ENCODE results near the gene ARL6. TPM values are rescaled to one million over a fixed set of nuclear protein-coding genes. Genes with fewer than 3 reads are reported as not detected.

The ARL6 gene
- total and polyA plus RNA-seq, 7 donors: 1.1 to 6.2 (median 1.8) TPM

DNA sequence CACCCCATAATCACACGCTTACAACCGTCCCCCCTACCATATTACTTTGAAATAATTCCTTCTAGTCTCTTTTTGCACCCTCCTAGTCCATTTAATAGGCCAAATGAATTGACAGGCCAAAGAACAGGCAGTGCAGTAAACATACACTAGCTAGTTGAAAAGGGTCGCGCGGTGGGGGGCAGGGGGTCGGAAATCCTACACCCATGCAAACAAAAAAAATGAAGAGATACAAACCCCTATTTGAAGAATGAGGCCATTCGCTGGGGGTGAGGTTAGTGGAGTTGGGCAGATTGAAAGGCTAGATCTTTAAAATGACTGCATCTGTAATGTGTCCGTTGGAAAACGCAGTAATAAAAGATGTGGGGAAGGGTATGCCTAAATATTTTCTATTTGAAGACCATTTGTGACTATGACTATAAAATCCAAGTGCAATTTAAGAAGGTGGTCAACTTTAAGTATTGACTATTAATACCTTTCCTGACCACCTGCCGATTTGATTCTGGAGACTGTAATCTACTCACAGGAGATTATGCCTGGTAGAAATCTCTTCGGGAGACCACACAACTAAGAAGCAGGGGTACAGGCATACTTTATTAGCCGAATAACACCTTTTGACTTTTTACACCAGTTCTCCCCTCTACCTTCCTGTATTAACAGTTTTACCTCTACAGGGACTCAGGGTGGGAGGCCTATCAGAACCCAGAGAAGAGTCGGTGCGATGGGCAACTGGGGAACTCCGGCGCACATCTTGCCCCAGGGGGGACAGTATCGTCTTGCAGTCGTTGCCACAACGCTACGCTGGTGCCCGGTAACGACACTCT, 762 bp upstream of the ARL6 start:
- peak overlapping the region; percentile 89 for H3K4me3 ChIP-seq
- DNase-seq: no peak
- peak overlapping the region; percentile 81 for H3K27ac ChIP-seq
- intact Hi-C loops (cut with DNase I): no loop called here
- peaks cover 0 to 6% of the 10 kb centered on the region in 2 donors for H3K36me3 ChIP-seq (ENCODE audit: insufficient read depth in 1 of 2, low read depth in 1 of 2)
- 20 to 26% (median 21%) methylated on average over 22 of the region's 22 CpGs for WGBS, 3 donors
- no peaks in the 10 kb centered on the region for H3K9me3 ChIP-seq
- TF ChIP-seq, protein P1, sequence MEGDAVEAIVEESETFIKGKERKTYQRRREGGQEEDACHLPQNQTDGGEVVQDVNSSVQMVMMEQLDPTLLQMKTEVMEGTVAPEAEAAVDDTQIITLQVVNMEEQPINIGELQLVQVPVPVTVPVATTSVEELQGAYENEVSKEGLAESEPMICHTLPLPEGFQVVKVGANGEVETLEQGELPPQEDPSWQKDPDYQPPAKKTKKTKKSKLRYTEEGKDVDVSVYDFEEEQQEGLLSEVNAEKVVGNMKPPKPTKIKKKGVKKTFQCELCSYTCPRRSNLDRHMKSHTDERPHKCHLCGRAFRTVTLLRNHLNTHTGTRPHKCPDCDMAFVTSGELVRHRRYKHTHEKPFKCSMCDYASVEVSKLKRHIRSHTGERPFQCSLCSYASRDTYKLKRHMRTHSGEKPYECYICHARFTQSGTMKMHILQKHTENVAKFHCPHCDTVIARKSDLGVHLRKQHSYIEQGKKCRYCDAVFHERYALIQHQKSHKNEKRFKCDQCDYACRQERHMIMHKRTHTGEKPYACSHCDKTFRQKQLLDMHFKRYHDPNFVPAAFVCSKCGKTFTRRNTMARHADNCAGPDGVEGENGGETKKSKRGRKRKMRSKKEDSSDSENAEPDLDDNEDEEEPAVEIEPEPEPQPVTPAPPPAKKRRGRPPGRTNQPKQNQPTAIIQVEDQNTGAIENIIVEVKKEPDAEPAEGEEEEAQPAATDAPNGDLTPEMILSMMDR (IDR thresholded peaks at IDR 0.05): no peak
- no peaks in the 10 kb centered on the region for H3K27me3 ChIP-seq (ENCODE audit: insufficient read depth in 3 of 3, low read length in 2 of 3)
- peak in 3 of 4 donors; percentile 2 to 20 (median 3) for ATAC-seq
- peaks cover 5% of the 10 kb centered on the region for H3K4me1 ChIP-seq

DNA sequence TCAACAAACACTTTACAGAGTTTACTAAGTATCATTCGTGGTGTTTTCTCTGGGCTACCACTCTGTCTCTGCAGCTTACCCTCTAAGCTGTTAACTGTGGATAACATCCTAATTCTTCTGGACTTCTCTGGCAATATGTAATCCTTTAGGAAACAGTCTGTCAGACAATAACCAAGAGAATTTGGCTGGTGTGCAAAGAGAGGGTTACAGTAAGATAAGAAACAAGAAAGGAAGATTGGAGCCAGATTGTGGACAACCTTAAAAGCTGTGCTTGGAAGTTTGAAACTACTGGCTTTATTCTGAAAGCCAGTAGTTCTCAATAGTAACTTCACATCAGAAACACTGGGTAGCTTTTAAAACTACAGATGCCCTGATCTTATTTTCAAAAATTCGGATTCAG, 778 bp downstream of the ARL6 start:
- Histone ChIP-seq H3K4me3 (peak overlapping the region; percentile 89), H3K27me3 (ENCODE audit: insufficient read depth in 3 of 3, low read length in 2 of 3) (no peaks in the 10 kb centered on the region), H3K36me3 (ENCODE audit: insufficient read depth in 1 of 2, low read depth in 1 of 2) (peaks cover 0 to 19% of the 10 kb centered on the region in 2 donors), H3K27ac (no peak overlapping the region), H3K9me3 (no peaks in the 10 kb centered on the region), H3K4me1 (peaks cover 5% of the 10 kb centered on the region)
- intact Hi-C loops (cut with DNase I): no loop called here
- ATAC-seq: no peak
- 21 to 27% (median 25%) methylated on average over 2 of the region's 2 CpGs for WGBS, 3 donors
- no peak for DNase-seq
- TF ChIP-seq, protein P1 (IDR thresholded peaks at IDR 0.05): no peak

DNA sequence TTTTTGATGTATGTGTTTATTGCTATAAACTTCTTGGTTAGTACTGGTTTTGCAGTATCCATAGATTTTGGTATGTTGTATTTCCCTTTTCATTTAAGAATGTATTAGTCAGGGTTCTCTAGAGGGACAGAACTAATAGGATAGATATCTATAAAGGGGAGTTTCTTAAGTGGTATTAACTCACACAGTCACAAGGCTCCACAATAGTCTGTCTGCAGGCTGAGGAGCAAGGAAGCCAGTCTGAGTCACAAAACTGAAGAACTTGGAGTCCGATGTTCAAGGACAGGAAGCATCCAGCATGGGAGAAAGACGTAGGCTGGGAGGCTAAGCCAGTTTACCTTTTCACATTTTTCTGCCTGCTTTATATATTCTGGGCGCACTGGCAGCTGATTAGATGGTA, 8.4 kb downstream of the ARL6 start:
- TF ChIP-seq, protein P1 (IDR thresholded peaks at IDR 0.05): no peak
- WGBS, 3 donors: 97 to 98% (median 98%) methylated on average over 3 of the region's 3 CpGs
- ATAC-seq: no peak
- Histone ChIP-seq H3K9me3 (peaks cover 8% of the 10 kb centered on the region), H3K27ac (no peak overlapping the region), H3K27me3 (ENCODE audit: insufficient read depth in 3 of 3, low read length in 2 of 3) (no peaks in the 10 kb centered on the region), H3K36me3 (ENCODE audit: insufficient read depth in 1 of 2, low read depth in 1 of 2) (peaks cover 0 to 19% of the 10 kb centered on the region in 2 donors), H3K4me1 (no peaks in the 10 kb centered on the region), H3K4me3 (no peak overlapping the region)
- DNase-seq: no peak
- intact Hi-C loops (cut with DNase I): no loop called here

DNA sequence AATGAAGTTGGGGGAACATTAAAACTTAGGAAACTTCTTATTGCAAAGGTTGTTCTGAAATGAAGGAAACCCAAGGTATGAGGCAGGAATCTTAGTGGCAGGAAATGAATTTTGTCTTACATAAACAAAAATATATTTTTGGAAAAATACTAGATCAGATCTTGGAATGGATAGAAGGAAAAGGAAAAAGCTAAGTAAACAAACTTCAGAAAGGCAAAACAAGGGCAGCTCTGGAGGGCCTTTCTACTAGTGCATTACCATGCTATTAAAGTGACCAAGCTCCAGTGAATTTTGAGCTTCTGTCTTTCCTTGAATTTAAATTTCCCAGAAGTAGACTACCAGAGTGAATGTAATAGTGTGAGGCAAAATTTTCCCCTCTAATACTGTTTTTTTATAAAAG, 13.6 kb downstream of the ARL6 start:
- Histone ChIP-seq H3K9me3 (no peaks in the 10 kb centered on the region), H3K27ac (no peak overlapping the region), H3K4me1 (no peaks in the 10 kb centered on the region), H3K36me3 (ENCODE audit: insufficient read depth in 1 of 2, low read depth in 1 of 2) (no peaks in the 10 kb centered on the region), H3K27me3 (ENCODE audit: insufficient read depth in 3 of 3, low read length in 2 of 3) (no peaks in the 10 kb centered on the region), H3K4me3 (no peak overlapping the region)
- TF ChIP-seq, protein P1 (IDR thresholded peaks at IDR 0.05): no peak
- DNase-seq (no peak), ATAC-seq (no peak)
- intact Hi-C loops (cut with DNase I): no loop called here

Data from psoas muscle (tissue), 8 donors.